WTC11 (cell line): ENCODE data around the gene ARMC2. TPM values are rescaled to one million over a fixed set of nuclear protein-coding genes. Genes with fewer than 3 reads are reported as not detected.

ENCODE experiments used
- ATAC-seq: fragments of 200-7000 bp; cut with Tn5 transposase; 2 replicates; pipeline ENCODE4 v1.10.0; 2021; ENCODE audit warnings: mild to moderate bottlenecking, moderate library complexity
- CTCF ChIA-PET: fragments of 300-600 bp; sonication (Branson Sonifier 250); formaldehyde crosslinking; loops from one replicate; lab custom pipeline; 2021; ENCODE audit warnings: antibody characterized with exemption; lab: Charles Lee
- POLR2A ChIA-PET: fragments of 350-600 bp; sonication (Branson Sonifier 250); formaldehyde crosslinking; loops from one replicate; lab custom pipeline; 2021; ENCODE audit warnings: antibody characterized with exemption; lab: Charles Lee
- DNase-seq: peaks from one replicate; pipeline ENCODE4 v3.0.0; 2021; ENCODE audit warnings: low spot score
- H3K27ac Mint-ChIP-seq: 2 replicates; pipeline ENCODE4 v1.8.0; 2021; ENCODE audit warnings: mixed read lengths
- H3K27me3 Mint-ChIP-seq: 2 replicates; pipeline ENCODE4 v1.8.0; 2021; ENCODE audit warnings: low read depth, mild to moderate bottlenecking, moderate library complexity, mixed read lengths
- H3K36me3 Mint-ChIP-seq: 2 replicates; pipeline ENCODE4 v1.8.0; 2021; ENCODE audit warnings: mixed read lengths
- H3K4me1 Mint-ChIP-seq: 2 replicates; pipeline ENCODE4 v1.8.0; 2022; ENCODE audit warnings: mixed read lengths
- H3K4me3 Mint-ChIP-seq: 2 replicates; pipeline ENCODE4 v1.8.0; 2021; ENCODE audit warnings: mild to moderate bottlenecking, moderate library complexity, mixed read lengths
- H3K9me3 Mint-ChIP-seq: 2 replicates; pipeline ENCODE4 v1.8.0; 2021; ENCODE audit warnings: mixed read lengths
- CBFB ChIP-seq: sonication (generic); formaldehyde crosslinking; IDR thresholded peaks from 2 replicates; pipeline ENCODE4 v1.8.1; 2022; ENCODE audit warnings: mild to moderate bottlenecking, low read depth, missing genetic modification reagents
- CREB1 ChIP-seq: sonication (generic); formaldehyde crosslinking; IDR thresholded peaks from 2 replicates; pipeline ENCODE4 v1.8.0; 2023; ENCODE audit warnings: mild to moderate bottlenecking, missing genetic modification reagents
- ESRRA ChIP-seq: sonication (generic); formaldehyde crosslinking; IDR thresholded peaks from 2 replicates; pipeline ENCODE4 v1.8.1; 2022; ENCODE audit warnings: mild to moderate bottlenecking, missing genetic modification reagents, borderline replicate concordance
- ETV6 ChIP-seq: sonication (generic); formaldehyde crosslinking; IDR thresholded peaks from 2 replicates; pipeline ENCODE4 v1.8.1; 2022; ENCODE audit warnings: mild to moderate bottlenecking, missing genetic modification reagents
- FOXK1 ChIP-seq: sonication (generic); formaldehyde crosslinking; IDR thresholded peaks from 2 replicates; pipeline ENCODE4 v1.8.0; 2022; ENCODE audit warnings: mild to moderate bottlenecking, moderate library complexity, missing genetic modification reagents
- RORB ChIP-seq: fragments of 250-450 bp; sonication (Bioruptor Pico); IDR thresholded peaks from 2 replicates; pipeline ENCODE4 v1.9.0; 2021; ENCODE audit warnings: mild to moderate bottlenecking
- TP53 ChIP-seq: sonication (generic); formaldehyde crosslinking; IDR thresholded peaks from 2 replicates; pipeline ENCODE4 v1.8.1; 2023; ENCODE audit warnings: mild to moderate bottlenecking, missing genetic modification reagents
- ZNF232 ChIP-seq: sonication (generic); formaldehyde crosslinking; IDR thresholded peaks from 2 replicates; pipeline ENCODE4 v1.8.0; 2022; ENCODE audit warnings: mild to moderate bottlenecking, missing genetic modification reagents
- total RNA-seq: library from RNA; stranded (reverse); gene quantifications from 3 replicates; pipeline ENCODE4 v1.2.3, GENCODE V29; 2021
- TF ChIP-seq, protein P1 (sequence below): sonication (generic); formaldehyde crosslinking; IDR thresholded peaks from 2 replicates; pipeline ENCODE4 v1.8.1; 2022; ENCODE audit warnings: mild to moderate bottlenecking, moderate library complexity, missing genetic modification reagents
- TF ChIP-seq, protein P2 (sequence below): sonication (generic); formaldehyde crosslinking; IDR thresholded peaks from 2 replicates; pipeline ENCODE4 v1.8.1; 2023; ENCODE audit warnings: mild to moderate bottlenecking, missing genetic modification reagents
- TF ChIP-seq, protein P3 (sequence below): sonication (generic); formaldehyde crosslinking; IDR thresholded peaks from 2 replicates; pipeline ENCODE4 v1.8.1; 2023; ENCODE audit warnings: mild to moderate bottlenecking, missing genetic modification reagents
- TF ChIP-seq, protein P4 (sequence below): sonication (generic); formaldehyde crosslinking; IDR thresholded peaks from 2 replicates; pipeline ENCODE4 v1.8.1; 2023; ENCODE audit warnings: mild to moderate bottlenecking, missing genetic modification reagents, moderate library complexity
- TF ChIP-seq, protein P5 (sequence below): fragments of 250-450 bp; sonication (Bioruptor Pico); IDR thresholded peaks from 2 replicates; pipeline ENCODE4 v2.1.2; 2022; ENCODE audit warnings: mild to moderate bottlenecking, moderate library complexity
- TF ChIP-seq, protein P6 (sequence below): fragments of 200-600 bp; IDR thresholded peaks from 2 replicates; pipeline ENCODE4 v1.8.0; 2022; ENCODE audit warnings: antibody characterized with exemption

ARMC2 gene
- total RNA-seq, 1 experiment from 2014 or later = 5.2 TPM

DNA sequence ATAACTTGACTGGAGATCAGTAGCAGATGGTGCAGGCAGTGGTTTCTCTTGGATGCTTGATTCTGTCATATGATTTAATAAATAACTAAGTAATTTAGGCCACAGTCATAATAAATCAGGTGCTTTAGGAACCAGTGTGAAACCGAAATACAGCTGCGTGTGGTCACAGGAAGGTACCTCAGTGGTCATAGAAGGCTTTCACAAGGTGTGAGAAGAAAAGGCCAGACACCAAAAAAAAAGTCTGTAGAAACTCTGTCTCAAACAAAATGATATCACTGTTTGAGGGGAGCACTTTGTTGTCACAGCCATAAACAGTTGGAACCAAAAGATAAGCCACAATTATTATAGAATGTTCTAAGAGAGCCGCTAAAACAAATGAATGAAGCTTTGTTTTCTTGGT is 56.5 kb downstream of the ARMC2 start:
- TF ChIP-seq, protein P1, sequence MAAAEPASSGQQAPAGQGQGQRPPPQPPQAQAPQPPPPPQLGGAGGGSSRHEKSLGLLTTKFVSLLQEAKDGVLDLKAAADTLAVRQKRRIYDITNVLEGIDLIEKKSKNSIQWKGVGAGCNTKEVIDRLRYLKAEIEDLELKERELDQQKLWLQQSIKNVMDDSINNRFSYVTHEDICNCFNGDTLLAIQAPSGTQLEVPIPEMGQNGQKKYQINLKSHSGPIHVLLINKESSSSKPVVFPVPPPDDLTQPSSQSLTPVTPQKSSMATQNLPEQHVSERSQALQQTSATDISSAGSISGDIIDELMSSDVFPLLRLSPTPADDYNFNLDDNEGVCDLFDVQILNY = no peak
- TF ChIP-seq ZNF232 (CRISPR knock-in tag) (no peak), CBFB (CRISPR knock-in tag) (no peak), TP53 (no peak), FOXK1 (CRISPR knock-in tag) (no peak), ETV6 (CRISPR knock-in tag) (no peak), CREB1 (CRISPR knock-in tag) (no peak), RORB (CRISPR knock-in tag) (no peak)
- TF ChIP-seq, protein P2, sequence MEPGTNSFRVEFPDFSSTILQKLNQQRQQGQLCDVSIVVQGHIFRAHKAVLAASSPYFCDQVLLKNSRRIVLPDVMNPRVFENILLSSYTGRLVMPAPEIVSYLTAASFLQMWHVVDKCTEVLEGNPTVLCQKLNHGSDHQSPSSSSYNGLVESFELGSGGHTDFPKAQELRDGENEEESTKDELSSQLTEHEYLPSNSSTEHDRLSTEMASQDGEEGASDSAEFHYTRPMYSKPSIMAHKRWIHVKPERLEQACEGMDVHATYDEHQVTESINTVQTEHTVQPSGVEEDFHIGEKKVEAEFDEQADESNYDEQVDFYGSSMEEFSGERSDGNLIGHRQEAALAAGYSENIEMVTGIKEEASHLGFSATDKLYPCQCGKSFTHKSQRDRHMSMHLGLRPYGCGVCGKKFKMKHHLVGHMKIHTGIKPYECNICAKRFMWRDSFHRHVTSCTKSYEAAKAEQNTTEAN = no peak
- TF ChIP-seq, protein P3, sequence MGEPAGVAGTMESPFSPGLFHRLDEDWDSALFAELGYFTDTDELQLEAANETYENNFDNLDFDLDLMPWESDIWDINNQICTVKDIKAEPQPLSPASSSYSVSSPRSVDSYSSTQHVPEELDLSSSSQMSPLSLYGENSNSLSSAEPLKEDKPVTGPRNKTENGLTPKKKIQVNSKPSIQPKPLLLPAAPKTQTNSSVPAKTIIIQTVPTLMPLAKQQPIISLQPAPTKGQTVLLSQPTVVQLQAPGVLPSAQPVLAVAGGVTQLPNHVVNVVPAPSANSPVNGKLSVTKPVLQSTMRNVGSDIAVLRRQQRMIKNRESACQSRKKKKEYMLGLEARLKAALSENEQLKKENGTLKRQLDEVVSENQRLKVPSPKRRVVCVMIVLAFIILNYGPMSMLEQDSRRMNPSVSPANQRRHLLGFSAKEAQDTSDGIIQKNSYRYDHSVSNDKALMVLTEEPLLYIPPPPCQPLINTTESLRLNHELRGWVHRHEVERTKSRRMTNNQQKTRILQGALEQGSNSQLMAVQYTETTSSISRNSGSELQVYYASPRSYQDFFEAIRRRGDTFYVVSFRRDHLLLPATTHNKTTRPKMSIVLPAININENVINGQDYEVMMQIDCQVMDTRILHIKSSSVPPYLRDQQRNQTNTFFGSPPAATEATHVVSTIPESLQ = no peak
- TF ChIP-seq, protein P4, sequence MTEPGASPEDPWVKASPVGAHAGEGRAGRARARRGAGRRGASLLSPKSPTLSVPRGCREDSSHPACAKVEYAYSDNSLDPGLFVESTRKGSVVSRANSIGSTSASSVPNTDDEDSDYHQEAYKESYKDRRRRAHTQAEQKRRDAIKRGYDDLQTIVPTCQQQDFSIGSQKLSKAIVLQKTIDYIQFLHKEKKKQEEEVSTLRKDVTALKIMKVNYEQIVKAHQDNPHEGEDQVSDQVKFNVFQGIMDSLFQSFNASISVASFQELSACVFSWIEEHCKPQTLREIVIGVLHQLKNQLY (CRISPR knock-in tag) = no peak
- TF ChIP-seq, protein P5, sequence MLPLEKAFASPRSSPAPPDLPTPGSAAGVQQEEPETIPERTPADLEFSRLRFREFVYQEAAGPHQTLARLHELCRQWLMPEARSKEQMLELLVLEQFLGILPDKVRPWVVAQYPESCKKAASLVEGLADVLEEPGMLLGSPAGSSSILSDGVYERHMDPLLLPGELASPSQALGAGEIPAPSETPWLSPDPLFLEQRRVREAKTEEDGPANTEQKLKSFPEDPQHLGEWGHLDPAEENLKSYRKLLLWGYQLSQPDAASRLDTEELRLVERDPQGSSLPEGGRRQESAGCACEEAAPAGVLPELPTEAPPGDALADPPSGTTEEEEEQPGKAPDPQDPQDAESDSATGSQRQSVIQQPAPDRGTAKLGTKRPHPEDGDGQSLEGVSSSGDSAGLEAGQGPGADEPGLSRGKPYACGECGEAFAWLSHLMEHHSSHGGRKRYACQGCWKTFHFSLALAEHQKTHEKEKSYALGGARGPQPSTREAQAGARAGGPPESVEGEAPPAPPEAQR = no peak
- CTCF ChIA-PET = interaction anchor here (1.3 to 2.1 kb wide), 2 partner anchors 12 to 63 kb away, joined by 3 to 8 read pairs; no protein-coding TSS in a partner anchor
- ATAC-seq = no peak
- H3K4me1 Mint-ChIP-seq = peaks cover 7% of the 10 kb centered on the region; the same call in 1 of the 2 replicates
- H3K36me3 Mint-ChIP-seq = no peaks in the 10 kb centered on the region
- H3K27ac Mint-ChIP-seq = no peak overlapping the region
- POLR2A ChIA-PET = no interaction called here
- H3K27me3 Mint-ChIP-seq = no peaks in the 10 kb centered on the region
- H3K4me3 Mint-ChIP-seq = no peak overlapping the region
- no peaks in the 10 kb centered on the region for H3K9me3 Mint-ChIP-seq
- no peak for DNase-seq

DNA sequence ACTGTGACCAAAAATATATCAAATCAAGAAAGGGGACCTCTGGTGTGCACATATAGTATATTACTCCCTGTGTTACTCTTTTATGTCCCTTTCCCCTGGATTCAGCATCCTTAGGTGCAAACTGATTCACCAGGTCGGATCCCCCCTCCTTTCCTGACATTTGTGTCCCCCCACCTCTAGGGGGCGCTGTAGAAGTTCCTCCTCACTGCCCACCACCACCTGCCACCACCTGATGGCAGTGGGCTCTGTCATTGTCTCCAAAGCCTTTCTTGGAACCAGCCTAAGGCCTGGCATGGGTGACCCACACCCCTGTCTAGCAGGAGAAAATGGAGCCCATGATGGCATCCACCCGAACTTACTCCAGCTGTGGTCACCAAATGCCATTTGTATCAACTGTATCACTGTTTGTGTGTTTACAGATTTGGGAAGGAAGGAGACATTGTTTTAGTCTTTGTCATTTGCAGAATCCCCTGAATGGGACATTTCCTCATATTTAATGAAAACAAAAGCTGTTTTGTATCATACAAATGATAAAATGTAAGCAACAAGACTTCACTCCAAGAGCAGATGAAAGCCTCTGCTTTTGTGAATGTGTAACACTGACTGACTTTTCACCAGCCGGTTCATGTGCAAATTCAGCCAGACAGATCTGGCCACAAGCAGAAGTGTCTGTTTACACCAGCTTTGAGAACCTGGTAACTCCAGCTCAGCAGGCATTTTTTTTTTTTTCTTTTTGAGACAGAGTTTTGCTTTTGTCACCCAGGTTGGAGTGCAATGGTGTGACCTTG is 66.2 kb downstream of the ARMC2 start:
- ATAC-seq (peak; percentile 89), DNase-seq (peak; percentile 74)
- ChIA-PET POLR2A (no interaction called here), CTCF (interaction anchor here (0.7 to 1.2 kb wide), 6 partner anchors 21 to 159 kb away, joined by 3 to 6 read pairs (median 3); no protein-coding TSS in a partner anchor)
- no peaks in the 10 kb centered on the region for H3K36me3 Mint-ChIP-seq
- H3K27ac Mint-ChIP-seq = no peak overlapping the region
- peaks cover 18% of the 10 kb centered on the region for H3K4me1 Mint-ChIP-seq
- no peaks in the 10 kb centered on the region for H3K27me3 Mint-ChIP-seq
- TF ChIP-seq, protein P6, sequence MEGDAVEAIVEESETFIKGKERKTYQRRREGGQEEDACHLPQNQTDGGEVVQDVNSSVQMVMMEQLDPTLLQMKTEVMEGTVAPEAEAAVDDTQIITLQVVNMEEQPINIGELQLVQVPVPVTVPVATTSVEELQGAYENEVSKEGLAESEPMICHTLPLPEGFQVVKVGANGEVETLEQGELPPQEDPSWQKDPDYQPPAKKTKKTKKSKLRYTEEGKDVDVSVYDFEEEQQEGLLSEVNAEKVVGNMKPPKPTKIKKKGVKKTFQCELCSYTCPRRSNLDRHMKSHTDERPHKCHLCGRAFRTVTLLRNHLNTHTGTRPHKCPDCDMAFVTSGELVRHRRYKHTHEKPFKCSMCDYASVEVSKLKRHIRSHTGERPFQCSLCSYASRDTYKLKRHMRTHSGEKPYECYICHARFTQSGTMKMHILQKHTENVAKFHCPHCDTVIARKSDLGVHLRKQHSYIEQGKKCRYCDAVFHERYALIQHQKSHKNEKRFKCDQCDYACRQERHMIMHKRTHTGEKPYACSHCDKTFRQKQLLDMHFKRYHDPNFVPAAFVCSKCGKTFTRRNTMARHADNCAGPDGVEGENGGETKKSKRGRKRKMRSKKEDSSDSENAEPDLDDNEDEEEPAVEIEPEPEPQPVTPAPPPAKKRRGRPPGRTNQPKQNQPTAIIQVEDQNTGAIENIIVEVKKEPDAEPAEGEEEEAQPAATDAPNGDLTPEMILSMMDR = peak; percentile 96
- TF ChIP-seq ETV6 (CRISPR knock-in tag) = 0 out of 2 replicates have a peak, but pooled peaks have one; percentile 21
- no peak for TF ChIP-seq ESRRA (CRISPR knock-in tag)
- no peaks in the 10 kb centered on the region for H3K9me3 Mint-ChIP-seq
- H3K4me3 Mint-ChIP-seq = no peak overlapping the region
